Ishikawa (cell line): Measurements from ENCODE around the gene GJB6.

Experiments used
- CEBPB ChIP-seq: IDR thresholded peaks from 2 replicates; pipeline ENCODE4 v1.6.1; 2012
- CREB1 ChIP-seq: IDR thresholded peaks from 2 replicates; pipeline ENCODE4 v1.6.1; 2012; ENCODE audit warnings: low read depth
- EP300 ChIP-seq: IDR thresholded peaks from 2 replicates; pipeline ENCODE4 v1.6.1; 2012; ENCODE audit warnings: borderline replicate concordance
- FOXM1 ChIP-seq: IDR thresholded peaks from 2 replicates; pipeline ENCODE4 v1.6.1; 2012; ENCODE audit warnings: low read depth, borderline replicate concordance
- RAD21 ChIP-seq: IDR thresholded peaks from 2 replicates; pipeline ENCODE4 v1.6.1; 2012; ENCODE audit warnings: low read depth
- TAF1 ChIP-seq: IDR thresholded peaks from 2 replicates; pipeline ENCODE4 v1.6.1; 2012; ENCODE audit warnings: low read depth, mild to moderate bottlenecking
- TCF12 ChIP-seq: IDR thresholded peaks from 2 replicates; pipeline ENCODE4 v1.6.1; 2012; ENCODE audit warnings: low read depth
- YY1 ChIP-seq: IDR thresholded peaks from 2 replicates; pipeline ENCODE4 v1.6.1; 2012; ENCODE audit warnings: low read depth
- ZBTB7A ChIP-seq: IDR thresholded peaks from 2 replicates; pipeline ENCODE4 v1.6.1; 2012; ENCODE audit warnings: low read depth
- TF ChIP-seq, protein P1 (sequence below): IDR thresholded peaks from 2 replicates; pipeline ENCODE4 v1.6.1; 2012
- TF ChIP-seq, protein P2 (sequence below): IDR thresholded peaks from 2 replicates; pipeline ENCODE4 v1.6.1; 2012; ENCODE audit warnings: low read depth, mild to moderate bottlenecking
- TF ChIP-seq, protein P3 (sequence below): IDR thresholded peaks from 2 replicates; pipeline ENCODE4 v1.6.1; 2012

DNA sequence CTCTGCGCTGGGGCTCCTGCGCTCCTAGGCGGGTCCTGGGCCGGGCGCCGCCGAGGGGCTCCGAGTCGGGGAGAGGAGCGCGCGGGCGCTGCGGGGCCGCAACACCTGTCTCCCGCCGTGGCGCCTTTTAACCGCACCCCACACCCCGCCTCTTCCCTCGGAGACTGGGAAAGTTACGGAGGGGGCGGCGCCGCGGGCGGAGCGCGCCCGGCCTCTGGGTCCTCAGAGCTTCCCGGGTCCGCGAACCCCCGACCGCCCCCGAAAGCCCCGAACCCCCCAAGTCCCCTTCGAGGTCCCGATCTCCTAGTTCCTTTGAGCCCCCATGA, 39.3 kb downstream of the GJB6 start, which contains the start of gene GJB2:
- no peak for TF ChIP-seq CREB1
- TF ChIP-seq YY1: no peak
- TF ChIP-seq, protein P1, sequence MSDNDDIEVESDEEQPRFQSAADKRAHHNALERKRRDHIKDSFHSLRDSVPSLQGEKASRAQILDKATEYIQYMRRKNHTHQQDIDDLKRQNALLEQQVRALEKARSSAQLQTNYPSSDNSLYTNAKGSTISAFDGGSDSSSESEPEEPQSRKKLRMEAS: no peak
- no peak for TF ChIP-seq CEBPB
- TF ChIP-seq, protein P2, sequence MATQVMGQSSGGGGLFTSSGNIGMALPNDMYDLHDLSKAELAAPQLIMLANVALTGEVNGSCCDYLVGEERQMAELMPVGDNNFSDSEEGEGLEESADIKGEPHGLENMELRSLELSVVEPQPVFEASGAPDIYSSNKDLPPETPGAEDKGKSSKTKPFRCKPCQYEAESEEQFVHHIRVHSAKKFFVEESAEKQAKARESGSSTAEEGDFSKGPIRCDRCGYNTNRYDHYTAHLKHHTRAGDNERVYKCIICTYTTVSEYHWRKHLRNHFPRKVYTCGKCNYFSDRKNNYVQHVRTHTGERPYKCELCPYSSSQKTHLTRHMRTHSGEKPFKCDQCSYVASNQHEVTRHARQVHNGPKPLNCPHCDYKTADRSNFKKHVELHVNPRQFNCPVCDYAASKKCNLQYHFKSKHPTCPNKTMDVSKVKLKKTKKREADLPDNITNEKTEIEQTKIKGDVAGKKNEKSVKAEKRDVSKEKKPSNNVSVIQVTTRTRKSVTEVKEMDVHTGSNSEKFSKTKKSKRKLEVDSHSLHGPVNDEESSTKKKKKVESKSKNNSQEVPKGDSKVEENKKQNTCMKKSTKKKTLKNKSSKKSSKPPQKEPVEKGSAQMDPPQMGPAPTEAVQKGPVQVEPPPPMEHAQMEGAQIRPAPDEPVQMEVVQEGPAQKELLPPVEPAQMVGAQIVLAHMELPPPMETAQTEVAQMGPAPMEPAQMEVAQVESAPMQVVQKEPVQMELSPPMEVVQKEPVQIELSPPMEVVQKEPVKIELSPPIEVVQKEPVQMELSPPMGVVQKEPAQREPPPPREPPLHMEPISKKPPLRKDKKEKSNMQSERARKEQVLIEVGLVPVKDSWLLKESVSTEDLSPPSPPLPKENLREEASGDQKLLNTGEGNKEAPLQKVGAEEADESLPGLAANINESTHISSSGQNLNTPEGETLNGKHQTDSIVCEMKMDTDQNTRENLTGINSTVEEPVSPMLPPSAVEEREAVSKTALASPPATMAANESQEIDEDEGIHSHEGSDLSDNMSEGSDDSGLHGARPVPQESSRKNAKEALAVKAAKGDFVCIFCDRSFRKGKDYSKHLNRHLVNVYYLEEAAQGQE: no peak
- no peak for TF ChIP-seq TAF1
- no peak for TF ChIP-seq EP300
- no peak for TF ChIP-seq RAD21
- no peak for TF ChIP-seq FOXM1
- no peak for TF ChIP-seq TCF12
- 0 out of 2 replicates have a peak, but pooled peaks have one; percentile 26 for TF ChIP-seq ZBTB7A
- TF ChIP-seq, protein P3, sequence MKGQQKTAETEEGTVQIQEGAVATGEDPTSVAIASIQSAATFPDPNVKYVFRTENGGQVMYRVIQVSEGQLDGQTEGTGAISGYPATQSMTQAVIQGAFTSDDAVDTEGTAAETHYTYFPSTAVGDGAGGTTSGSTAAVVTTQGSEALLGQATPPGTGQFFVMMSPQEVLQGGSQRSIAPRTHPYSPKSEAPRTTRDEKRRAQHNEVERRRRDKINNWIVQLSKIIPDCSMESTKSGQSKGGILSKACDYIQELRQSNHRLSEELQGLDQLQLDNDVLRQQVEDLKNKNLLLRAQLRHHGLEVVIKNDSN: no peak
